Neural cell (in vitro differentiated cells): ENCODE measurements around the gene LRP5. TPM values are rescaled to one million over a fixed set of nuclear protein-coding genes. Genes with fewer than 3 reads are reported as not detected.

Experiments used
- H2AFZ ChIP-seq: fragments of 200-600, 300-800 bp; sonication (generic), shearing (Covaris generic); 2 replicates; pipeline ENCODE4 v1.6.0; 2014; ENCODE audit warnings: low read depth, mild to moderate bottlenecking, antibody characterized with exemption, low read length, moderate library complexity
- H3F3A ChIP-seq: fragments of 200-600 bp; shearing (Covaris generic); 2 replicates; pipeline ENCODE4 v1.6.1; 2016; ENCODE audit warnings: mild to moderate bottlenecking, moderate library complexity, mixed read lengths, antibody characterized with exemption, low read length; ENCODE audit not compliant: insufficient read depth, poor library complexity, severe bottlenecking
- H3K27ac ChIP-seq: fragments of 200-600, 300-800 bp; sonication (generic), shearing (Covaris generic); 2 replicates; pipeline ENCODE4 v1.5.1; 2014; ENCODE audit warnings: mild to moderate bottlenecking, low read length, moderate library complexity
- H3K27me3 ChIP-seq: fragments of 300-800, 200-600 bp; sonication (generic), shearing (Covaris generic); 2 replicates; pipeline ENCODE4 v1.6.0; 2014; ENCODE audit warnings: mild to moderate bottlenecking, low read depth, low read length, moderate library complexity; ENCODE audit not compliant: insufficient read depth
- H3K36me3 ChIP-seq: fragments of 300-800, 200-600 bp; sonication (generic), shearing (Covaris generic); 2 replicates; pipeline ENCODE4 v1.5.1; 2014; ENCODE audit warnings: mild to moderate bottlenecking, antibody characterized with exemption, low read length, moderate library complexity; ENCODE audit not compliant: insufficient read depth
- H3K4me2 ChIP-seq: fragments of 300-800, 200-600 bp; sonication (generic), shearing (Covaris generic); 2 replicates; pipeline ENCODE4 v1.6.0; 2014; ENCODE audit warnings: mild to moderate bottlenecking, low read length
- H3K4me3 ChIP-seq: fragments of 300-800, 200-600 bp; sonication (generic), shearing (Covaris generic); 2 replicates; pipeline ENCODE4 v1.5.1; 2014; ENCODE audit warnings: mild to moderate bottlenecking, low read length, moderate library complexity
- H3K79me2 ChIP-seq: fragments of 200-600 bp; shearing (Covaris generic); replicated peaks from 2 replicates; pipeline ENCODE4 v1.6.0; 2014; ENCODE audit warnings: mild to moderate bottlenecking, low read length, moderate library complexity; ENCODE audit not compliant: insufficient read depth
- H3K9ac ChIP-seq: fragments of 300-800, 200-600 bp; sonication (generic), shearing (Covaris generic); 2 replicates; pipeline ENCODE4 v1.6.1; 2016; ENCODE audit warnings: mild to moderate bottlenecking, low read length, mixed read lengths
- H3K9me2 ChIP-seq: fragments of 200-600 bp; shearing (Covaris generic); 2 replicates; pipeline ENCODE4 v1.6.1; 2016; ENCODE audit warnings: mild to moderate bottlenecking, low read length, mixed read lengths; ENCODE audit not compliant: insufficient read depth
- H3K9me3 ChIP-seq: fragments of 200-600, 300-800 bp; sonication (generic), shearing (Covaris generic); 2 replicates; pipeline ENCODE4 v1.6.1; 2016; ENCODE audit warnings: mild to moderate bottlenecking, mixed run types, low read length, moderate library complexity, mixed read lengths
- H4K20me1 ChIP-seq: fragments of 200-600 bp; shearing (Covaris generic); 2 replicates; pipeline ENCODE4 v1.6.1; 2016; ENCODE audit warnings: mild to moderate bottlenecking, mixed run types; ENCODE audit not compliant: insufficient read depth
- EP300 ChIP-seq: fragments of 450-650 bp; conservative IDR thresholded peaks from 2 replicates; pipeline ENCODE4 v1.6.1; 2014; ENCODE audit warnings: antibody characterized with exemption, mild to moderate bottlenecking, moderate library complexity; ENCODE audit not compliant: poor library complexity, severe bottlenecking
- EZH2 ChIP-seq: fragments of 200-600, 300-800 bp; shearing (Covaris generic), sonication (generic); IDR thresholded peaks from 2 replicates; pipeline ENCODE4 v1.6.1; 2014; ENCODE audit warnings: antibody characterized with exemption, low read length, borderline replicate concordance, mild to moderate bottlenecking; ENCODE audit not compliant: insufficient read depth, poor library complexity, severe bottlenecking
- MXI1 ChIP-seq: fragments of 450-650 bp; conservative IDR thresholded peaks from 2 replicates; pipeline ENCODE4 v1.6.1; 2014; ENCODE audit warnings: antibody characterized with exemption, mild to moderate bottlenecking; ENCODE audit not compliant: poor library complexity, severe bottlenecking
- POLR2AphosphoS5 ChIP-seq: IDR thresholded peaks from 2 replicates; pipeline ENCODE4 v1.6.1; 2012
- RAD21 ChIP-seq: fragments of 450-650 bp; conservative IDR thresholded peaks from 2 replicates; pipeline ENCODE4 v1.6.1; 2014; ENCODE audit warnings: antibody characterized with exemption, mild to moderate bottlenecking, moderate library complexity
- SMC3 ChIP-seq: fragments of 450-650 bp; conservative IDR thresholded peaks from 2 replicates; pipeline ENCODE4 v1.6.1; 2014; ENCODE audit warnings: antibody characterized with exemption, mild to moderate bottlenecking, moderate library complexity; ENCODE audit not compliant: poor library complexity
- TAF1 ChIP-seq: IDR thresholded peaks from 2 replicates; pipeline ENCODE4 v1.6.1; 2012; ENCODE audit warnings: low read depth
- polyA plus RNA-seq: library from polyadenylated mRNA; depleted of rRNA; stranded (reverse); fragments of >200 nt; gene quantifications from 2 replicates; pipeline ENCODE4 v1.2.3, GENCODE V29; 2014
- TF ChIP-seq, protein P1 (sequence below): fragments of 450-650 bp; IDR thresholded peaks from 2 replicates; pipeline ENCODE4 v1.5.1; 2014; ENCODE audit warnings: antibody characterized with exemption, mild to moderate bottlenecking, moderate library complexity; ENCODE audit not compliant: poor library complexity, severe bottlenecking
- TF ChIP-seq, protein P2 (sequence below): IDR thresholded peaks from 2 replicates; pipeline ENCODE4 v1.6.1; 2012; ENCODE audit warnings: borderline replicate concordance

Gene LRP5
- polyA plus RNA-seq, 1 donor from 2014 or later, result 3.0 TPM

DNA sequence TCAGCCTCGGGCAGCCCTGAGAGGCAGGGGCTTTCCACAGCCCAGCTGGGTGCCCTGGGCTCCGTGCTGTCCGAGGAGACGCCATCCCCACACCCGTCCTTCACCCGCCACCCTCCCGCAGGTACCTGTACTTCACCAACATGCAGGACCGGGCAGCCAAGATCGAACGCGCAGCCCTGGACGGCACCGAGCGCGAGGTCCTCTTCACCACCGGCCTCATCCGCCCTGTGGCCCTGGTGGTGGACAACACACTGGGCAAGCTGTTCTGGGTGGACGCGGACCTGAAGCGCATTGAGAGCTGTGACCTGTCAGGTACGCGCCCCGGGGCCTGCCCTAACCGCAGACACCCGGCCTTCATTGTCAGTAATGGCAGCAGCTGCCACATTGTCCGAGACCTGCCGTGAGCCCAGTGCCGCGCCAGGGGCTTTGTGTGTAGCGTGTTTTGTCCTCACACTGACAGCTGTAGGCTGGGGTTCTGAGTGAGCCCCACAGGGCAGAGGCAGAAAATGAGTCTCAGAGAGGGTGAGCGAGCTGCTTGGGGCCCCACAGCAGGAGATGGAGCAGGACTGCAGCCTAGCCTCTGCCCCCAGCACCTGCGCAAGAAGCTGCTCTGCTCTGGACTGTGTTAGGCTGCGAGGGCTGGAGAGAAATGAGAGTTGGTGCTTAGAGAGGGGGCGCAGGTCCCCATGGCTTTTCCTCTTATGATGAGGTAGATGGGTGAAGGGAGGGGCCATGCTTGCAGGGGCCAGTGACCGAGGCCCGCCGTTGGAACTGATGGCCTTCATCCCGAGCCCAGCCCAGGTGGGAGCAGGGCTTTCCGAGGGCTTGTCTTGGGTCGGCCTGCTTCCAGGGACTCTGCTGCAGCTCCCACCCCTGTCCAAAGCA lies 112.8 kb downstream of the LRP5 start:
- H3K9ac ChIP-seq, result no peak overlapping the region
- H3K4me2 ChIP-seq, result no peak overlapping the region
- no peaks in the 10 kb centered on the region for H3K9me2 ChIP-seq
- H3K27me3 ChIP-seq, result no peaks in the 10 kb centered on the region
- TF ChIP-seq RAD21 (no peak), SMC3 (no peak), EP300 (no peak), TAF1 (no peak), POLR2AphosphoS5 (no peak), EZH2 (no peak)
- TF ChIP-seq, protein P1, sequence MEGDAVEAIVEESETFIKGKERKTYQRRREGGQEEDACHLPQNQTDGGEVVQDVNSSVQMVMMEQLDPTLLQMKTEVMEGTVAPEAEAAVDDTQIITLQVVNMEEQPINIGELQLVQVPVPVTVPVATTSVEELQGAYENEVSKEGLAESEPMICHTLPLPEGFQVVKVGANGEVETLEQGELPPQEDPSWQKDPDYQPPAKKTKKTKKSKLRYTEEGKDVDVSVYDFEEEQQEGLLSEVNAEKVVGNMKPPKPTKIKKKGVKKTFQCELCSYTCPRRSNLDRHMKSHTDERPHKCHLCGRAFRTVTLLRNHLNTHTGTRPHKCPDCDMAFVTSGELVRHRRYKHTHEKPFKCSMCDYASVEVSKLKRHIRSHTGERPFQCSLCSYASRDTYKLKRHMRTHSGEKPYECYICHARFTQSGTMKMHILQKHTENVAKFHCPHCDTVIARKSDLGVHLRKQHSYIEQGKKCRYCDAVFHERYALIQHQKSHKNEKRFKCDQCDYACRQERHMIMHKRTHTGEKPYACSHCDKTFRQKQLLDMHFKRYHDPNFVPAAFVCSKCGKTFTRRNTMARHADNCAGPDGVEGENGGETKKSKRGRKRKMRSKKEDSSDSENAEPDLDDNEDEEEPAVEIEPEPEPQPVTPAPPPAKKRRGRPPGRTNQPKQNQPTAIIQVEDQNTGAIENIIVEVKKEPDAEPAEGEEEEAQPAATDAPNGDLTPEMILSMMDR, result no peak
- peaks cover 7% of the 10 kb centered on the region for H3K9me3 ChIP-seq
- no peak overlapping the region for H2AFZ ChIP-seq
- no peak overlapping the region for H3K27ac ChIP-seq
- no peaks in the 10 kb centered on the region for H4K20me1 ChIP-seq
- H3K79me2 ChIP-seq, result no peaks in the 10 kb centered on the region
- no peak overlapping the region for H3K4me3 ChIP-seq
- H3K36me3 ChIP-seq, result peaks cover 14% of the 10 kb centered on the region
- H3F3A ChIP-seq, result no peaks in the 10 kb centered on the region

DNA sequence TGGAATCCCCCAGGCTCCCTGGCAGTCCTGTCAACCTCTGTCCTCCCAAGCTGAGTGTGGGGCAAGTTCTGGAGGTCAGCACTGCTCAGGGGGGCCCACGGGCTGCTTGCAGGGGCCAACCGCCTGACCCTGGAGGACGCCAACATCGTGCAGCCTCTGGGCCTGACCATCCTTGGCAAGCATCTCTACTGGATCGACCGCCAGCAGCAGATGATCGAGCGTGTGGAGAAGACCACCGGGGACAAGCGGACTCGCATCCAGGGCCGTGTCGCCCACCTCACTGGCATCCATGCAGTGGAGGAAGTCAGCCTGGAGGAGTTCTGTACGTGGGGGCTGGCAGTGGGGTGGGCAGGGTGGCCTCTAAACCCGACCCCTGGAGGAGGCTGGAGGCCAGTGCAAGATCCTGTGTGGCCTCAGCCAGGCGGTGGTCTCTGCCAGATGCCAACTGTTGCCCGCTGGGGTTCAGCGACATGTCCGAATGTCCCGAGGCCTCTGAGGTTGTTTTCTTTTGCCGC lies 113.5 kb downstream of the LRP5 start:
- TF ChIP-seq, protein P1, result no peak
- TF ChIP-seq SMC3 (no peak), MXI1 (no peak), EP300 (no peak), RAD21 (no peak), TAF1 (no peak), POLR2AphosphoS5 (no peak), EZH2 (no peak)
- TF ChIP-seq, protein P2, sequence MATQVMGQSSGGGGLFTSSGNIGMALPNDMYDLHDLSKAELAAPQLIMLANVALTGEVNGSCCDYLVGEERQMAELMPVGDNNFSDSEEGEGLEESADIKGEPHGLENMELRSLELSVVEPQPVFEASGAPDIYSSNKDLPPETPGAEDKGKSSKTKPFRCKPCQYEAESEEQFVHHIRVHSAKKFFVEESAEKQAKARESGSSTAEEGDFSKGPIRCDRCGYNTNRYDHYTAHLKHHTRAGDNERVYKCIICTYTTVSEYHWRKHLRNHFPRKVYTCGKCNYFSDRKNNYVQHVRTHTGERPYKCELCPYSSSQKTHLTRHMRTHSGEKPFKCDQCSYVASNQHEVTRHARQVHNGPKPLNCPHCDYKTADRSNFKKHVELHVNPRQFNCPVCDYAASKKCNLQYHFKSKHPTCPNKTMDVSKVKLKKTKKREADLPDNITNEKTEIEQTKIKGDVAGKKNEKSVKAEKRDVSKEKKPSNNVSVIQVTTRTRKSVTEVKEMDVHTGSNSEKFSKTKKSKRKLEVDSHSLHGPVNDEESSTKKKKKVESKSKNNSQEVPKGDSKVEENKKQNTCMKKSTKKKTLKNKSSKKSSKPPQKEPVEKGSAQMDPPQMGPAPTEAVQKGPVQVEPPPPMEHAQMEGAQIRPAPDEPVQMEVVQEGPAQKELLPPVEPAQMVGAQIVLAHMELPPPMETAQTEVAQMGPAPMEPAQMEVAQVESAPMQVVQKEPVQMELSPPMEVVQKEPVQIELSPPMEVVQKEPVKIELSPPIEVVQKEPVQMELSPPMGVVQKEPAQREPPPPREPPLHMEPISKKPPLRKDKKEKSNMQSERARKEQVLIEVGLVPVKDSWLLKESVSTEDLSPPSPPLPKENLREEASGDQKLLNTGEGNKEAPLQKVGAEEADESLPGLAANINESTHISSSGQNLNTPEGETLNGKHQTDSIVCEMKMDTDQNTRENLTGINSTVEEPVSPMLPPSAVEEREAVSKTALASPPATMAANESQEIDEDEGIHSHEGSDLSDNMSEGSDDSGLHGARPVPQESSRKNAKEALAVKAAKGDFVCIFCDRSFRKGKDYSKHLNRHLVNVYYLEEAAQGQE, result no peak
- no peaks in the 10 kb centered on the region for H3K27me3 ChIP-seq
- no peak overlapping the region for H3K9ac ChIP-seq
- H3K4me3 ChIP-seq, result no peak overlapping the region
- H3K9me3 ChIP-seq, result peaks cover 7% of the 10 kb centered on the region
- H3K79me2 ChIP-seq, result no peaks in the 10 kb centered on the region
- no peaks in the 10 kb centered on the region for H3F3A ChIP-seq
- no peaks in the 10 kb centered on the region for H4K20me1 ChIP-seq
- H3K4me2 ChIP-seq, result no peak overlapping the region
- no peak overlapping the region for H2AFZ ChIP-seq
- H3K36me3 ChIP-seq, result peaks cover 14% of the 10 kb centered on the region
- H3K9me2 ChIP-seq, result no peaks in the 10 kb centered on the region
- no peak overlapping the region for H3K27ac ChIP-seq
